GM12872 (cell line): ENCODE measurements around the gene CSNK2A1.

Experiments used
- TF ChIP-seq, protein P1 (sequence below): IDR thresholded peaks from 3 replicates; pipeline ENCODE4 v1.5.1; 2011; ENCODE audit warnings: low read depth, mild to moderate bottlenecking, low read length, moderate library complexity; ENCODE audit not compliant: insufficient read depth

Gene CSNK2A1

DNA sequence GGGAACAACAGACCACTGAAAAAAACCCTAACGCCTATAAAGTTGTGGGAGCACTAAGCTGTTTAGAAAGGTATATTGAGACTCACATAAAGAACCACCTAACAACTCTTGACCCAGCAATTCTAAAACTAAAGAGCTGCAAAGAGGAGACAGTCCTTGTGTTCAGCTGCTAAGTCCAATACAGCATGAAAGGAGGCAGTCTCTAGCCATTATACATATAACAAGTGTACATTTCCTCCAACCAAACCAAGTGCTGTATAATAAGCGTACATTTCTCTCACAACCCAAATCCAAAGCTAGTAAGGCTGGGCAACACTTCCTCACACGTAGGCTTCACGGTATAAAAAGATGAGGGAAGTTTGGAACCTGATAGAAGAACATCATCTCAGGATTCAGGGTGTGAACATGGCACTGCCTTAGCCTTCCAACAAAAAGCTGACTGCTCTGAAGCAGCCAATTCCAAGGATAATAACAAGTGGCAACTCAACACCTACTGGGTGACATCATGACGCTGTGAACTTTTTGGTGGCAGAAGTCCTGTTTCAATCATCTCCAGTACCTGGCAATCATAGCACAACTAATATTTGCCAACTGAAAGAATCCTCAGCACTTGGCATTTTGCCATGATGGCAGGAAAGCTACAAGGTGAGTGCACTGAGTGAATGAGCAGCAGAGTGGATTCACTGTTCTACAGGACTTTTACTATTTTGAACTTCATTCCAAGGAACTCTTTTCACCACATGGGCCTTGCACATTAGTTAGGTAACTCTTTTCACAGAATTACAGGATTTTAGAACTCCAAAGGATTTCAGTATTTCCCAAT is 97.9 kb downstream of the CSNK2A1 start:
- TF ChIP-seq, protein P1, sequence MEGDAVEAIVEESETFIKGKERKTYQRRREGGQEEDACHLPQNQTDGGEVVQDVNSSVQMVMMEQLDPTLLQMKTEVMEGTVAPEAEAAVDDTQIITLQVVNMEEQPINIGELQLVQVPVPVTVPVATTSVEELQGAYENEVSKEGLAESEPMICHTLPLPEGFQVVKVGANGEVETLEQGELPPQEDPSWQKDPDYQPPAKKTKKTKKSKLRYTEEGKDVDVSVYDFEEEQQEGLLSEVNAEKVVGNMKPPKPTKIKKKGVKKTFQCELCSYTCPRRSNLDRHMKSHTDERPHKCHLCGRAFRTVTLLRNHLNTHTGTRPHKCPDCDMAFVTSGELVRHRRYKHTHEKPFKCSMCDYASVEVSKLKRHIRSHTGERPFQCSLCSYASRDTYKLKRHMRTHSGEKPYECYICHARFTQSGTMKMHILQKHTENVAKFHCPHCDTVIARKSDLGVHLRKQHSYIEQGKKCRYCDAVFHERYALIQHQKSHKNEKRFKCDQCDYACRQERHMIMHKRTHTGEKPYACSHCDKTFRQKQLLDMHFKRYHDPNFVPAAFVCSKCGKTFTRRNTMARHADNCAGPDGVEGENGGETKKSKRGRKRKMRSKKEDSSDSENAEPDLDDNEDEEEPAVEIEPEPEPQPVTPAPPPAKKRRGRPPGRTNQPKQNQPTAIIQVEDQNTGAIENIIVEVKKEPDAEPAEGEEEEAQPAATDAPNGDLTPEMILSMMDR, result no peak

DNA sequence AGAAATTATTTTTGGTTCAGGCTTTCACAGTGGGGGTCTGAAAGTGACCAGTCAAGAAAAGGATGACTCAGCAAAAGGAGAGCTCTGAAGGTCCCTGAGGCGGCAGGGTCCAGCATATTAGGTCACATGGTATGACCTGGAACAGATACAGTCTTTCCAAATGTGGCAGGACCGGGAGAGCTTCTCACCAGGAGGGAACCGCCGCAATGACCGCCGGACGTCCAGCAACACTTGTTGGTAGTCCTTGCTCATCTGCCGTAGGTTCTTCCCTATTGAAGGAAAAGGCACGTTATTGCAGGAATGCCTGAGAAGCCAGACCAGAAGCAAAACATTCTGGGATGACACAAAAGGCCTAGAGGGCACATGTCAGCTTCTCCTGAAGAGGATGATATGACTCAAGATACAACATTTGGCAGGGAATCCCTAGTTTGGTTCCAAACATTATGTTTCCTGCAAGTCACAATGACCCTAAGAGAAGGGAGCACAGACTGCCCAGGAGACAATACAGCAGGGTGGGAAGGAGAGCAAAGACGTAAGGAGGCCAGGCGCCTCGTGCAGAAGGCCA is 98.6 kb downstream of the CSNK2A1 start:
- TF ChIP-seq, protein P1, result no peak

DNA sequence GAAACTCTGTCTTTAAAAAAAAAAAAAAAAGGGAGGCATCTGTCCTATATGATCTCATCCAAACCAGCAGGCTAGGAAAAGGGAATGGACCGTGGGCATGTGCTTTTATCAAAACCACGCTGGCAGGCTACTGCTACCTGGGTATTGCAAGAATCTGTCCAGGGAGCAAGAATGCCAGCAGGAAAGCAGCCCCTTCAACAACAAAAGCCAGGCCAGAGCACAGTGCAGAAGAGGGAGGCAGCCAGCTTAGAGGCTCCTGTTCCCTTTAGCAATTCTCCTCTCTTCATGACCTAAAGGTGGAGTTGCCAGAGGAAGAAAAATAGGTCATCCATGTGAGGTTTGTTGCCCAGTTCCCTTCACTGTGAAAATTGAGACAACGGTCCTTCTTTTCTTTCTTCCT is 99.5 kb downstream of the CSNK2A1 start:
- TF ChIP-seq, protein P1, result no peak

DNA sequence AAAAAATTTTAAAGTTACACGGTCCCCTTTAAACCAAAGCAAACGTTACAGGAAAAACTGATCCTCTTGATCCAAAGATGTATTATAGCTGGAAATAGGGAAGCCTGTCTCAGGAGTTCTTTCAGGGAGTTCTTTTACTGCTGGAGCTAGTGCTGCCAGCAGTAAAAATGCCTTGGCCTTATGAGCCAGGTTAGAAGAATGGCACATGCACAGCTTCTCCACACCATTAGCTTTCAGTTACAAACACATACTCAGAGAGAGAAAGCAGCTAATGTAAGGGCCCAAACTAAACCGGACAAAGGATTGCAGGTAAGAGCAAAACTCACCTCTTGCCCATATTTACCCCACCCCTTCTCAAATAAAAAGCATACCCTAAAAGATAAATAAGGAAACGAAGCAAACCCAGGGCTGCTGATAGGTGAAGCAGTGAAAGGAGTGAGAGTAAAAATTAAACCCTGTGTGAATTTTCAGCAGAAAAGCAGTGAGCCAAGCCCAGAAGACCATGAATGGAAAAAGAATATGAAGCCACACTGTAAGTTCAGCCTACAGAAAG is 100.3 kb downstream of the CSNK2A1 start:
- TF ChIP-seq, protein P1, result no peak

DNA sequence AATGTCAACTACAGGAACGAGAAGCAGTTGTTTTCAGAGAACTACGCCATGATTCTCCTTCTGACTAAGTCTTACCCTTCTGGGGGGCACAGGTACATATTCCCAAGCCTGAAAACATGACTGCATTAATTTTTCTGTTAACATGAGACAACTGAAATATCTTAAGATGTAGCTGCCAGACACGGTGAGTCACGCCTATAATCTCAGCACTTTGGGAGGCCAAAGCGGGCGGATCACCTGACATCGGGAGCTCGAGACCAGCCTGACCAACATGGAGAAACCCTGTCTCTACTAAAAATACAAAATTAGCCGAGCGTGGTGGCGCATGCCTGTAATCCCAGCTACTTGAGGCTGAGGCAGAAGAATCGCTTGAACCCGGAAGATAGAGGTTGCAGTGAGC is 103.0 kb downstream of the CSNK2A1 start:
- TF ChIP-seq, protein P1, result no peak

DNA sequence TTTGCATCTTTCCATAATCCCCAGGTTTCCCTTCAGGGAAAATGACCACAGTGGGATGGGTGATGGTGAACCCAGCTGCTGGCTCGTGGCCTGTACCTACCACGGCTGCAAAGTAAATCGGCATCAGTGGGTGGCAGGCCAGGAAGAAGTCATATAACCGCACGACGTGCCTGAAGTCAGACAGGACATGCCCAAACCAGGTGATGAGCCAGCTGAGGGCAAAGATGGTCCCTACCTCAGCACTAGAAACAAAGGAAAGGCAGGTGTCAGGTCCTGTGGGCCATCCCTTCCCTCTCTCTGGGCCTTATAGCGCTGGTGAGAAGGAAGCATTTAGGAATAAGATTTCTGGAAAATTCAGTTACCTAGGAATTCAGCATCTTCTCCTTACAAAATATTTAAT is 103.4 kb downstream of the CSNK2A1 start:
- TF ChIP-seq, protein P1, result no peak

DNA sequence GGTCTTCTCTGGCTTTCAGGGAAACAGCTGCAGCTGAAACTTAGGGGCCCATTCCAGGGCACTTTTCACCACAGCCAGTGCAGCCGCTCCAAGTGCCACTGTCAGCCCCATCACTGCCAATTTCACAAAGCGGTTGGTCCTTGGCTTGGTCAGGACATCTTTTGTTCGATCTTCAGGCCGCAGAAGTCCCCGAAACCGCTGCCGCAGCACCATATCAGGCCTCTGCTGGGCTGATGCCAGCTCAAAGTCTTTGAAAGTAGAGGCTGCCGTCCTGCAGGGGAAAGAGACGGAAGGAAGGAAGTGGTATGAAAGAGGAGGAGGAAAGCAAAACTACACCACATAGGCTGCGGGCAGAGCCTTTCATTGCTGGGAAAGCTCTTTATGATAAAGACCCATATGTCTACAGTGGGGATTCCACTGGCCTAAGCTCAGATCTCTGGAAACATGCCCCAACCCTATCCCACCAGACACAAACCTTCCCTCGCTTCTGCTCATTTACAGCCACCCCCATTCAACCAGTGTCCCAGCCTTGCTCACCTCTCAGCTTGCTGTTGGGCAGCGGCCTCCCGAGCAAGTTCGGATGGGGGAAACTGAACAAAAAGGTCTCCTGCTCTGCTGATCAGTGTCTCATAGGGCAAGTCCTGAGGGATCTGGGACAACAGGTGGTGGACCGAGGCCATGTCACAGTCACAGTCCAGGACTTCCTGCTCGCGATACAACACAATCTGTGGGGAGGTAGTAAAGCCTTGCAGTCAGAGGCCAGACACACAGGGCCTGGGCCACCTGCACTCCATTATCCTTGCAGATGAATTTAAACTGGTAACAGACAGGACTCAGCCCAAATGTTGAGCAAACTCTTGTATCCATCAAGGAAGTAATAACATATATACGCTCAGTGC is 104.8 kb downstream of the CSNK2A1 start:
- TF ChIP-seq, protein P1, result no peak
